ENCODE measurements around the gene CREB3L4.

Gene CREB3L4

GRCh38 chr1:153937331-153937730, 30.4 kb upstream of the CREB3L4 start:
- no peak for DNase-seq

- DNase-seq, result no peak
Observed at GRCh38 chr1:153938996-153939395, 28.7 kb upstream of the CREB3L4 start.

- no peak for DNase-seq
Observed at GRCh38 chr1:153939476-153939875, 28.2 kb upstream of the CREB3L4 start.

- DNase-seq, result no peak
Observed at GRCh38 chr1:153940756-153941155, 26.9 kb upstream of the CREB3L4 start.

- no peak for DNase-seq
Observed at GRCh38 chr1:153941826-153942725, 25.6 kb upstream of the CREB3L4 start.

GRCh38 chr1:153942766-153943549, 24.7 kb upstream of the CREB3L4 start:
- DNase-seq, result no peak

GRCh38 chr1:153944005-153944826, 23.5 kb upstream of the CREB3L4 start:
- DNase-seq, result no peak

- DNase-seq, result no peak
Observed at GRCh38 chr1:153944827-153945117, 22.9 kb upstream of the CREB3L4 start.

- DNase-seq, result peak; percentile 26 to 68 (median 46)
Observed at GRCh38 chr1:153945131-153945794, 22.4 kb upstream of the CREB3L4 start.

GRCh38 chr1:153945795-153946621, 21.7 kb upstream of the CREB3L4 start:
- DNase-seq, result peak; percentile 37 to 66 (median 50)

- DNase-seq, result peak; percentile 48 to 62 (median 58)
Observed at GRCh38 chr1:153946622-153947241, 21.0 kb upstream of the CREB3L4 start, which contains the start of gene DENND4B. DENND4B (minus strand) TSS chr1:153946718; CDS start chr1:153944374, 2,344 bp downstream.

GRCh38 chr1:153951183-153951582, 16.5 kb upstream of the CREB3L4 start:
- DNase-seq, result no peak

- no peak for DNase-seq
Observed at GRCh38 chr1:153951801-153952200, 15.9 kb upstream of the CREB3L4 start.

GRCh38 chr1:153953859-153954365, 13.8 kb upstream of the CREB3L4 start:
- DNase-seq, result no peak

- DNase-seq, result no peak
Observed at GRCh38 chr1:153954826-153955225, 12.9 kb upstream of the CREB3L4 start.

- no peak for DNase-seq
Observed at GRCh38 chr1:153956997-153957715, 10.5 kb upstream of the CREB3L4 start.

- peak in 2 of 4 experiments; percentile 12 to 21 for DNase-seq
Observed at GRCh38 chr1:153957744-153958110, 10.0 kb upstream of the CREB3L4 start.

- peak; percentile 87 to 94 (median 92) for DNase-seq
Observed at GRCh38 chr1:153958111-153958960, 9.4 kb upstream of the CREB3L4 start, which contains the start of gene CRTC2. CRTC2 (minus strand) TSS chr1:153958612; CDS start chr1:153958497, 115 bp downstream.

- no peak for DNase-seq
Observed at GRCh38 chr1:153958961-153959260, 8.8 kb upstream of the CREB3L4 start.

Data from activated CD4-positive, CD25-positive, alpha-beta regulatory T cell (primary cell).